Measurements from ENCODE around the gene KCNMA1.

DNA sequence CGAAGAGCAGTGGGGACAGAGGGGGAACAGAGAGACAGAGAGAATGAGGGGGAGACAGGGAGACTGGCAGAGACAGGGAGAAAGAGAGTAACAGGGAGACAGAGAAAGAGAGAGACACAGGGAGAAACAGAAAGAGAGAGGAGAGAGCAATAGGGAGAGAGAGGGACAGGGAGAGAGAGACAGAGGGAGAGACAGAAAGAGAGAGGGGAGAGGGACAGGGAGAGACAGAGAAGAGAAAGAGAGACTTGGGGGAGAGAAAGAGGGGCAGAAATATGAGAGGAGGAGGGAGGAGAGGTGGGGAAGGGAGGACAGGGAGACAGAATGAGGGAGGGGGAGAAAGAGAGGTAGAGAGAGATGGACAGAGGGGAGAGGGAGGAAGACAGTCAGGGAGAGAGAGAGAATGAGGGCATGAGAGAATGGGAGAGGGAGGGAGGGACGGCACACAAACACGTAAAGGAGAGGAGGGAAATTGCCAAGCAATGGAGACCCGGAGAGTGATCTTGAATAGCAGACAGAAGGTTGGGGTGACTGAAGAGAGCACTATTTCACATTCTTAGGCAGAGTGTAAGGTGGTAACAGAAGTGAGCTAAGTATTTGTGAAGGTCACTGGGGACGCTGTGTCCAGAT, 33.3 kb upstream of the KCNMA1 start:
- no peak for TF ChIP-seq EZH2 (IDR thresholded peaks at IDR 0.05; ENCODE audit: borderline replicate concordance, insufficient read depth, low read length, poor library complexity, severe bottlenecking)
- TF ChIP-seq EP300 (conservative IDR thresholded peaks at IDR 0.05; ENCODE audit: poor library complexity, severe bottlenecking): no peak
- TF ChIP-seq, protein P1, sequence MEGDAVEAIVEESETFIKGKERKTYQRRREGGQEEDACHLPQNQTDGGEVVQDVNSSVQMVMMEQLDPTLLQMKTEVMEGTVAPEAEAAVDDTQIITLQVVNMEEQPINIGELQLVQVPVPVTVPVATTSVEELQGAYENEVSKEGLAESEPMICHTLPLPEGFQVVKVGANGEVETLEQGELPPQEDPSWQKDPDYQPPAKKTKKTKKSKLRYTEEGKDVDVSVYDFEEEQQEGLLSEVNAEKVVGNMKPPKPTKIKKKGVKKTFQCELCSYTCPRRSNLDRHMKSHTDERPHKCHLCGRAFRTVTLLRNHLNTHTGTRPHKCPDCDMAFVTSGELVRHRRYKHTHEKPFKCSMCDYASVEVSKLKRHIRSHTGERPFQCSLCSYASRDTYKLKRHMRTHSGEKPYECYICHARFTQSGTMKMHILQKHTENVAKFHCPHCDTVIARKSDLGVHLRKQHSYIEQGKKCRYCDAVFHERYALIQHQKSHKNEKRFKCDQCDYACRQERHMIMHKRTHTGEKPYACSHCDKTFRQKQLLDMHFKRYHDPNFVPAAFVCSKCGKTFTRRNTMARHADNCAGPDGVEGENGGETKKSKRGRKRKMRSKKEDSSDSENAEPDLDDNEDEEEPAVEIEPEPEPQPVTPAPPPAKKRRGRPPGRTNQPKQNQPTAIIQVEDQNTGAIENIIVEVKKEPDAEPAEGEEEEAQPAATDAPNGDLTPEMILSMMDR (IDR thresholded peaks at IDR 0.05; ENCODE audit: poor library complexity, severe bottlenecking): no peak
- no peak for TF ChIP-seq RAD21 (conservative IDR thresholded peaks at IDR 0.05)
- no peak for TF ChIP-seq POLR2AphosphoS5 (IDR thresholded peaks at IDR 0.05)
- TF ChIP-seq SMC3 (conservative IDR thresholded peaks at IDR 0.05; ENCODE audit: poor library complexity): no peak

All from neural cell (in vitro differentiated cells).